ENCODE results near the gene VPS13A.

DNA sequence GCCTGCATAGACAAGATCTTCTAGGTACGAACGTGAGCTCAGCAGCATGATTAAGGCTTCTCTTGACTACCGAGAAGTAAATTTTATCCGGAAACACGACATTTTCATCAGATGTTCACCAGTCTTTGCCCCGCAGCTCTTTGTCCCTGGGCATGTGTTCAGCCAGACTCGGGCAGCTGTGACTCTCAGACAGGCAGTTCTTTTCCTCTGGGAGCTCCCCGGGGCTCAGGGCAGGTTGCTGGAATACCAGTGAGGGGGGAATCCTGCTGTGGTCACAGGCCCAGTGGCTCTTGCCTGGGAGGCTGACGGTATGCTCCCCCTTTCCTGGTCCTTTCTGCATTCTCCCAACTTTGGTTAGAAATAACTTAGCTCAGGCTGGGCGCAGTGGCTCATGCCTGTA lies 284.7 kb downstream of the VPS13A start:
- TF ChIP-seq EP300 (IDR thresholded peaks at IDR 0.05; ENCODE audit: borderline replicate concordance) (no peak), YY1 (IDR thresholded peaks at IDR 0.05; ENCODE audit: low read depth) (no peak), FOXM1 (IDR thresholded peaks at IDR 0.05; ENCODE audit: borderline replicate concordance, low read depth) (no peak), CREB1 (IDR thresholded peaks at IDR 0.05; ENCODE audit: low read depth) (no peak), RAD21 (IDR thresholded peaks at IDR 0.05; ENCODE audit: low read depth) (no peak), ZBTB7A (IDR thresholded peaks at IDR 0.05; ENCODE audit: low read depth) (no peak), TAF1 (IDR thresholded peaks at IDR 0.05; ENCODE audit: low read depth) (no peak), EGR1 (IDR thresholded peaks at IDR 0.05) (no peak)
- TF ChIP-seq, protein P1, sequence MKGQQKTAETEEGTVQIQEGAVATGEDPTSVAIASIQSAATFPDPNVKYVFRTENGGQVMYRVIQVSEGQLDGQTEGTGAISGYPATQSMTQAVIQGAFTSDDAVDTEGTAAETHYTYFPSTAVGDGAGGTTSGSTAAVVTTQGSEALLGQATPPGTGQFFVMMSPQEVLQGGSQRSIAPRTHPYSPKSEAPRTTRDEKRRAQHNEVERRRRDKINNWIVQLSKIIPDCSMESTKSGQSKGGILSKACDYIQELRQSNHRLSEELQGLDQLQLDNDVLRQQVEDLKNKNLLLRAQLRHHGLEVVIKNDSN (IDR thresholded peaks at IDR 0.05), result no peak
- TF ChIP-seq, protein P2, sequence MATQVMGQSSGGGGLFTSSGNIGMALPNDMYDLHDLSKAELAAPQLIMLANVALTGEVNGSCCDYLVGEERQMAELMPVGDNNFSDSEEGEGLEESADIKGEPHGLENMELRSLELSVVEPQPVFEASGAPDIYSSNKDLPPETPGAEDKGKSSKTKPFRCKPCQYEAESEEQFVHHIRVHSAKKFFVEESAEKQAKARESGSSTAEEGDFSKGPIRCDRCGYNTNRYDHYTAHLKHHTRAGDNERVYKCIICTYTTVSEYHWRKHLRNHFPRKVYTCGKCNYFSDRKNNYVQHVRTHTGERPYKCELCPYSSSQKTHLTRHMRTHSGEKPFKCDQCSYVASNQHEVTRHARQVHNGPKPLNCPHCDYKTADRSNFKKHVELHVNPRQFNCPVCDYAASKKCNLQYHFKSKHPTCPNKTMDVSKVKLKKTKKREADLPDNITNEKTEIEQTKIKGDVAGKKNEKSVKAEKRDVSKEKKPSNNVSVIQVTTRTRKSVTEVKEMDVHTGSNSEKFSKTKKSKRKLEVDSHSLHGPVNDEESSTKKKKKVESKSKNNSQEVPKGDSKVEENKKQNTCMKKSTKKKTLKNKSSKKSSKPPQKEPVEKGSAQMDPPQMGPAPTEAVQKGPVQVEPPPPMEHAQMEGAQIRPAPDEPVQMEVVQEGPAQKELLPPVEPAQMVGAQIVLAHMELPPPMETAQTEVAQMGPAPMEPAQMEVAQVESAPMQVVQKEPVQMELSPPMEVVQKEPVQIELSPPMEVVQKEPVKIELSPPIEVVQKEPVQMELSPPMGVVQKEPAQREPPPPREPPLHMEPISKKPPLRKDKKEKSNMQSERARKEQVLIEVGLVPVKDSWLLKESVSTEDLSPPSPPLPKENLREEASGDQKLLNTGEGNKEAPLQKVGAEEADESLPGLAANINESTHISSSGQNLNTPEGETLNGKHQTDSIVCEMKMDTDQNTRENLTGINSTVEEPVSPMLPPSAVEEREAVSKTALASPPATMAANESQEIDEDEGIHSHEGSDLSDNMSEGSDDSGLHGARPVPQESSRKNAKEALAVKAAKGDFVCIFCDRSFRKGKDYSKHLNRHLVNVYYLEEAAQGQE (IDR thresholded peaks at IDR 0.05; ENCODE audit: low read depth), result no peak
